Aorta (tissue), 5 donors: Measurements from ENCODE around the gene IFNA17. TPM values are rescaled to one million over a fixed set of nuclear protein-coding genes. Genes with fewer than 3 reads are reported as not detected.
"Not testable (repeated sequence)": the region's sequence is repeated elsewhere in the genome, so short reads cannot be mapped to it uniquely, and the experiment has no call there.

Experiments
- ATAC-seq: fragments of 200-7000 bp; cut with Tn5 transposase; one replicate; pipeline ENCODE4 v1.9.1; 2022; ENCODE audit warnings: moderate library complexity; ENCODE audit not compliant: low FRiP score
- DNase-seq, 2 donors: peaks; one replicate each; pipeline ENCODE4 v3.0.0-alpha.2; 2020
- H3K27ac ChIP-seq, 2 donors: one replicate each; pipeline ENCODE4 v1.5.1; 2013; ENCODE audit warnings: low read length in 2 of 2, mild to moderate bottlenecking in 2 of 2, moderate library complexity in 2 of 2, control low read depth in 1 of 2, inconsistent platforms in 1 of 2, low read depth in 1 of 2
- H3K27me3 ChIP-seq, 2 donors: one replicate each; pipeline ENCODE4 v1.6.1; 2013; ENCODE audit warnings: control low read depth in 1 of 2, low read length in 1 of 2, mild to moderate bottlenecking in 1 of 2, moderate library complexity in 1 of 2; ENCODE audit not compliant: insufficient read depth in 2 of 2, control insufficient read depth in 1 of 2
- H3K36me3 ChIP-seq, 2 donors: one replicate each; pipeline ENCODE4 v1.6.1; 2013; ENCODE audit warnings: control low read depth in 1 of 2, low read length in 1 of 2, mild to moderate bottlenecking in 1 of 2; ENCODE audit not compliant: insufficient read depth in 2 of 2, control insufficient read depth in 1 of 2
- H3K4me1 ChIP-seq, 2 donors: one replicate each; pipeline ENCODE4 v1.6.1; 2013; ENCODE audit warnings: low read length in 2 of 2, control low read depth in 1 of 2, mild to moderate bottlenecking in 1 of 2, moderate library complexity in 1 of 2; ENCODE audit not compliant: insufficient read depth in 2 of 2, control insufficient read depth in 1 of 2
- H3K4me3 ChIP-seq, 2 donors: one replicate each; pipeline ENCODE4 v1.5.1; 2013; ENCODE audit warnings: low read length in 2 of 2, control low read depth in 1 of 2, mild to moderate bottlenecking in 1 of 2
- H3K9me3 ChIP-seq: one replicate; pipeline ENCODE4 v1.6.1; 2013; ENCODE audit warnings: mild to moderate bottlenecking, low read length; ENCODE audit not compliant: control insufficient read depth
- WGBS, 2 donors: extraction: QIAGEN DNeasy Blood & Tissue Kit; methylation state at CpG; one replicate each; pipeline ENCODE4 v1.1.7; 2013; 5-methylcytosine and 5-hydroxymethylcytosine counted together
- intact Hi-C, 2 donors: fragments of 100-400 bp; cut with DNase I; formaldehyde crosslinking; loops; one replicate each; pipeline versions ENCODE4 v1.14.2 to v1.15.0; 2022
- polyA plus RNA-seq, 2 donors: library from polyadenylated mRNA; stranded (reverse); fragments of 200-250 nt; gene quantifications; one replicate each; pipeline ENCODE4 v1.2.3, GENCODE V29; 2013
- total RNA-seq, 2 donors: library from RNA; stranded (reverse); fragmentation: NEBNext Ultra II Directional; extraction: Animal tissue kit (Norgen Biotek cat#: 25700); gene quantifications; one replicate each; pipeline ENCODE4 v1.2.1, GENCODE V29; 2021
- donor health status: healthy with polysubstance abuse.
- donor health status: Bipolar disorder and iron deficiency.
- donor health status: DM: no; HTN: no; CAD: no.
- donor health status: DM: no; HTN: no; CAD: no.
- donor health status: DM: yes; HTN: yes; CAD: no.

Gene IFNA17
- total and polyA plus RNA-seq, 4 donors, result not detected

DNA sequence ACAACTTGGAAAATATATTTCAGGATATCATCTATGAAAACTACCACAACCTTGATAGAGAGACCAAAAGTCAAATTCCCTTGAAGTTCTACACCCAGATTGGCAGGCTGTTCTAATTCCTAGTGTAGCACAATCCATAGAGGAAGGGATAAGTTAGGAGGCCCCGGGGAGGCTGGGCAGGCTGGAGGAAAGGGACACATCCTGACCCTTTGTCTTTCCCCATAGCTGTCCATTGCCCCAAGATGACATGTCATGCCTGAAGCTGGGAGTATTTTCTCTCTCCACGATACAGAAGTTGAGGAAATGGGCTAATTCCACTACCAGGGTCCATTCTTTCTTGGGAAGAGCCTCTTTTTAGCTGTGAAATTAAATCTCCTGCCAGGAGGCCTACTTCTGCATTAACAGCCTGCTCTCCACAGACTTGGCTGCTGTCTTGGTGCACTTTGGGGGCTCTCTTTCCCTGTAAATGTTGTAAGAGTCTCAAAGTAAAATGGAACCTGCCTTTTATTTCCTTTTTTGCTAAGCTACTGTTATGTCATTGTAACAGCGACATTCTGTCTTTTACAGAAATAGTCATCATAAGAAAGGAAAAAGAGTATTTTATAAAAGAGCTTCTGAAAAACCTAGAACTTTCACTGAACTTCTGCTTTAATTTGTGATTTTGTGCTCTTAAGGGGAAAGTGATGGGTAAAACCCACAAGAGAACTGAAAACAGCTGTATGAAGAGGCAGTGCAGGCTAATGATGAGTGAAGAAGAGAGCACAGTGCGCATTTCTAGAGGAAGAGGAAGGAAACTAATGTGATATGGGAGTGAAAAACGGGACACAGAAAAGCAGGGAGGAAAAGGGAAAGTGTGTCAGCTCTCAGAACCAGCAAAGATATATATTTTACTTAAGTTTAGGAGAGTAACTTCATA, 14.4 kb downstream of the IFNA17 start:
- H3K36me3 ChIP-seq, H3K27me3 ChIP-seq, H3K27ac ChIP-seq, intact Hi-C loops, H3K4me3 ChIP-seq, H3K9me3 ChIP-seq, ATAC-seq, DNase-seq, H3K4me1 ChIP-seq: not testable (repeated sequence)
- 39 to 41% methylated on average over 4 to 5 of the region's 5 CpGs for WGBS, 2 donors

DNA sequence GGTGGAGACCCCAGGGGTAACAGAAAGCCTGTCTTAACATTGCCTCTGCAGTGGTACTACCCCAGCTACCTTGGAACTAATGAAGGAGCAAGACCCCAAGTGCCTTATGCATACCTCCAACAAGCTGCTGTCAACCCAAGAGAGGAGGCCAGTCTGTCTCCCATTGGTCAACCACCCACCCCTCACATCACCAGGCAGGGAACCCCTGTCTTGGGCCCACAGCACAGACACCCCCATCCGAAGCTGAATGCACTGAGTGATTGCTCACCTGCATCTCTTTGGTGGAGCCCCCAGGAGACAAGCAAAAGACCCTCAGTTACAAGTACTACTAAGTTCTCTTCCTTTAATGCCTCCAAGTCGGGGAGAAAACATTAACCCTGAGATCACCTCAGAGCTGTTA, 15.9 kb downstream of the IFNA17 start:
- DNase-seq, result peak in 1 of 2 donors; percentile 17
- not testable (repeated sequence) for ATAC-seq
- 67 to 76% methylated on average over 2 of the region's 2 CpGs for WGBS, 2 donors

DNA sequence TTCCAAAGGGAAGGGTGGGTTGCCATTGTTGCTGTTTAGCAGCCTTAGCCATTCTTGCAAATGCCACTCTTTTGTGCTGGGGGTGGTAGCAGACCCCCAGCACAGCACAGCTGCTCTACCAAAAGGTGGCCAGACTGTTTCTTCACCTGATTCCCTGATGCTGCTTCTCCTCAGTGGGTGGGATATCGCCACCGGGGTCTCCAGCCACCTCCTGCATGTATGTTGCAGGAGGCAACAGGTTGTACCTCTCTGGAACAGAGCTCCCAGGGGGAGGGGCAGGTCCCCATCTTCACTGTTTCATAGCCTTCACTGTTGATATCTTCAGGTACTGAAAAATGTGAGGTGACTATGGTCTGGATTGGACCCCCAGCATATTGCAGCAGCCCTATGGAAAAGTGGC, 17.2 kb downstream of the IFNA17 start:
- ATAC-seq, H3K27ac ChIP-seq, H3K4me1 ChIP-seq, H3K36me3 ChIP-seq, H3K4me3 ChIP-seq, H3K9me3 ChIP-seq, H3K27me3 ChIP-seq, intact Hi-C loops: not testable (repeated sequence)
- peak in 1 of 2 donors; percentile 45 for DNase-seq
- 90 to 94% methylated on average over 2 of the region's 2 CpGs for WGBS, 2 donors

More for the DNA sequence above, 15.9 kb downstream of the IFNA17 start:
- intact Hi-C loops, H3K4me3 ChIP-seq, H3K36me3 ChIP-seq, H3K27ac ChIP-seq, H3K27me3 ChIP-seq, H3K4me1 ChIP-seq, H3K9me3 ChIP-seq: not testable (repeated sequence)

DNA sequence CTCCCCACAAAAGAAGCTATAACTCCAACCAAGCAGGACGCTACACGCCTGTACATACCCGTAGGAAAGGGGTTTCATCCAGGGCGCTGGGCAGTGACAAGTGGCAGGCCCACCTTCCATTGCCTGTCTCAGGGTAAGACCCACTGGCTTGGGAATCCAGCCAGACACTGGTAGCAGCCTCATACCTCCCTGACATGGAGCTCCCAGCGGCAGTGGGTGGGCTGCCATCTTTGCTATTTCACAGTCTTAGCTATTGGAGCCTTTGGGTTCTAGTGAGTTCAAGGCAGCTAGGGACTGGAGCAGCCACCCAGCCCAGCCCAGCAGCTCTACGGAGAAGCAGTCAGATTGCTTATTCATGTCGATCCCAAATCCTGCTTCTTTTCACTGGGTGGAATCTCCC, 17.7 kb downstream of the IFNA17 start:
- intact Hi-C loops, result no loop called here
- peak in 1 of 2 donors; percentile 41 for DNase-seq
- Histone ChIP-seq H3K4me1 (no peaks in the 10 kb centered on the region), H3K36me3 (no peaks in the 10 kb centered on the region), H3K27ac (no peak overlapping the region), H3K27me3 (no peaks in the 10 kb centered on the region), H3K4me3 (no peak overlapping the region), H3K9me3 (no peaks in the 10 kb centered on the region)
- ATAC-seq, result no peak
- WGBS, 2 donors, result 90 to 92% methylated on average over 7 of the region's 7 CpGs

DNA sequence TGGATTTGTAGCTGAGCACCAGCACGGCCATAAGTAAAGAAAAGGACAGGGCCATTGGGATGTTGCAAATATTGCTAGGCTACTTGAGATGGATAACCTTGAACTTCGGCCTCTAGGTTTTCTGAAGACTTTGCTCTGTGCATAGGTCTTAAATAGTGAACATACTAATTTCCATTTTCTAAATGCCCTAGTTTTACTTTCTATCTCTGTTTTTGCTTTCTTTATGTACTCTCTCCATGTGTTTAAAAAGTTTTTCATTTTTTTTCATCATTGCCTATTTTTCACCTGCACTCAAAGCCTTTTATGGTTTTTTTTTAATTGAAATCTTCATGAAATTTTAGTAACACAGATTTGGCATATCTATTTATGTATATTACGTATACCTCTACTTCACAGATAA, 21.0 kb downstream of the IFNA17 start, which contains the start of gene IFNA10:
IFNA10 (minus strand) TSS at position 101 of the 400 bp plus-strand sequence; CDS start at position 55, 46 bp downstream.
- not testable (repeated sequence) for ATAC-seq, H3K4me1 ChIP-seq
- WGBS, 2 donors, result 75 to 81% methylated on average over 3 of the region's 3 CpGs

DNA sequence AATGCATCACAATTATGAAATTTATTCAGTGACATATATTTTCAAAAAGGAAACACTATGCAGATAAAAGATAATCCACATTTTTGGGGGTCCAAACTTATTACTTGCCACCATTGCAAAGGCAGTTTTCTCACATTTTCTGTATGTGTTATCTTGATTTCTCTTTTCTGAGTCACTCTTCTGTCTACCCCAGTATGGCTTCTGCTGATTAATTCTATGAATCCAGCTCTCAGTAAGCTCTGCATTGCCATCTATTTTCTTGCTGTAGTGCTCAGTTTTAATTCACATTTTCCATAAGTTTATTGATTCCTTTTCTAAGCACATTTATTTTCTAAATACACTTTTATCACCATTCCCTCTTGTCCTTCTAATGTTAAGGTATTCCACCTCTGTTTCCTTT, 22.8 kb downstream of the IFNA17 start:
- ATAC-seq (no peak), DNase-seq (no peak)
- Histone ChIP-seq H3K4me3 (no peak overlapping the region), H3K36me3 (no peaks in the 10 kb centered on the region), H3K27ac (no peak overlapping the region), H3K4me1 (no peaks in the 10 kb centered on the region), H3K9me3 (peaks cover 2% of the 10 kb centered on the region), H3K27me3 (no peaks in the 10 kb centered on the region)
- intact Hi-C loops, result no loop called here

More for the DNA sequence above, 21.0 kb downstream of the IFNA17 start, which contains the start of gene IFNA10:
- H3K27me3 ChIP-seq, H3K27ac ChIP-seq, H3K36me3 ChIP-seq, H3K4me3 ChIP-seq, intact Hi-C loops, H3K9me3 ChIP-seq, DNase-seq: not testable (repeated sequence)

DNA sequence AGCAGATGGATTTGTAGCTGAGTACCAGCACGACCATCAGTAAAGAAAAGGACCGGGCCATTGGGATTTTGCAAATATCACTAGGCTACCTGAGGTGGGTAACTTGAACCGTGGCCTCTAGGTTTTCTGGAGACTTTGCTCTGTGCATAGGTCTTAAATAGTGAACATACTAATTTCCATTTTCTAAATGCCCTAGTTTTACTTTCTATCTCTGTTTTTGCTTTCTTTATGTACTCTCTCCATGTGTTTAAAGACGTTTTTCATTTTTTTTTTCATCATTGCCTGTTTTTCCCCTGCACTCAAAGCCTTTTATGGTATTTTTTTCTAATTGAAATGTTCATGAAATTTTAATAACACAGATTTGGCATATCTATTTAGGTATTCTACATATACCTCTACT, 25.9 kb downstream of the IFNA17 start, which contains the start of gene IFNA7:
IFNA7 (minus strand) TSS at position 101 of the 400 bp plus-strand sequence; CDS start at position 61, 40 bp downstream.
- ATAC-seq, H3K27me3 ChIP-seq, H3K4me3 ChIP-seq, H3K9me3 ChIP-seq, H3K4me1 ChIP-seq, DNase-seq, H3K36me3 ChIP-seq, intact Hi-C loops, H3K27ac ChIP-seq: not testable (repeated sequence)
- 53 to 63% methylated on average over 4 of the region's 4 CpGs for WGBS, 2 donors

DNA sequence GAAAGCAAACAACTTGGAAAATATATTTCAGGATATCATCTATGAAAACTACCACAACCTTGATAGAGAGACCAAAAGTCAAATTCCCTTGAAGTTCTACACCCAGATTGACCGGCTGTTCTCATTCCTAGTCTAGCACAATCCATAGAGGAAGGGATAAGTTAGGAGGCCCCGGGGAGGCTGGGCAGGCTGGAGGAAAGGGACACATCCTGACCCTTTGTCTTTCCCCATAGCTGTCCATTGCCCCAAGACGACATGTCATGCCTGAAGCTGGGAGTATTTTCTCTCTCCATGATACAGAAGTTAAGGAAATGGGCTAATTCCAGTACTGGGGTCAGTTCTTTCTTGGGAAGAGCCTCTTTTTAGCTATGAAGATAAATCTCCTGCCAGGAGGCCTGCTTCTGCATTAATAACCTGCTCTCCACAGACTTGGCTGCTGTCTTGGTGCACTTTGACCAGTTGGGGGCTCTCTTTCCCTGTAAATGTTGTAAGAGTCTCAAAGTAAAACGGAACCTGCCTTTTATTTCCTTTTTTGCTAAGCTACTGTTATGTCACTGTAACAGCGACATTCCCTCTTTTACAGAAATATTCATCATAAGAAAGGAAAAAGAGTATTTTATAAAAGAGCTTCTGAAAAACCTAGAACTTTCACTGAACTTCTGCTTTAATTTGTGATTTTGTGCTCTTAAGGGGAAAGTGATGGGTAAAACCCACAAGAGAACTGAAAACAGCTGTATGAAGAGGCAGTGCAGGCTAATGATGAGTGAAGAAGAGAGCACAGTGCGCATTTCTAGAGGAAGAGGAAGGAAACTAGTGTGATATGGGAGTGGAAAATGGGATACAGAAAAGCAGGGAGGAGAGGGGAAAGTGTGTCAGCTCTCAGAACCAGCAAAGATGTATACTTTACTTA, 32.9 kb downstream of the IFNA17 start:
- H3K4me1 ChIP-seq, H3K27ac ChIP-seq, H3K9me3 ChIP-seq, ATAC-seq, H3K27me3 ChIP-seq, DNase-seq, H3K4me3 ChIP-seq, H3K36me3 ChIP-seq: not testable (repeated sequence)
- intact Hi-C loops, result loop anchor here in 1 of 2 donors (10.0 kb wide), 1 partner anchor 600 kb away; no protein-coding TSS in a partner anchor
- 25 to 36% methylated on average over 6 of the region's 6 CpGs for WGBS, 2 donors
